ENCODE data around the gene SKIC2. TPM values are rescaled to one million over a fixed set of nuclear protein-coding genes. Genes with fewer than 3 reads are reported as not detected.

SKIC2 gene
- total RNA-seq, 4 donors from 2014 or later, result 52.8 to 173 (median 71.3) TPM

- no peak for TF ChIP-seq POLR2A (IDR thresholded peaks at IDR 0.05)
- no peak for TF ChIP-seq POLR2AphosphoS5 (IDR thresholded peaks at IDR 0.05)
- no peak for TF ChIP-seq EP300 (IDR thresholded peaks at IDR 0.05; ENCODE audit: low read depth)
- no peak for TF ChIP-seq CTCF (IDR thresholded peaks at IDR 0.05)
- in situ Hi-C loops (cut with MboI; ENCODE audit: low pct_ligation_motif_present in 1 of 4, low pct_unique_long_range_greater_than_20kb in 1 of 4, low sequenced_read_pairs in 3 of 4) (no loop called here), intact Hi-C loops (cut with DNase I; ENCODE audit: low total_unique reads) (no loop called here)
- H3K27me3 ChIP-seq, result no peaks in the 10 kb centered on the region
- no peaks in the 10 kb centered on the region for H3K4me1 ChIP-seq
- H3K4me3 ChIP-seq, result no peak overlapping the region
- 19 to 20% methylated on average over 1 to 5 of the region's 5 CpGs for whole genome bisulfite sequencing, 2 donors (ENCODE audit: low coverage in 1 of 2)
- no peaks in the 10 kb centered on the region for H3K9me3 ChIP-seq
- H3K27ac ChIP-seq, result no peak overlapping the region
- DNase-seq, result no peak
- no peaks in the 10 kb centered on the region for H3K36me3 ChIP-seq
Measured at GRCh38 chr6:31922942-31923341, 36.0 kb upstream of the SKIC2 start.

- no peak for DNase-seq
- peak within 1 kb of the TSS in 1 of 4 donors; percentile 35 for H3K4me3 ChIP-seq
- H3K27ac ChIP-seq, result peak within 1 kb of the TSS in 2 of 4 donors; percentile 24 to 60
- H3K27me3 ChIP-seq, result no peaks in the 10 kb centered on the region
- intact Hi-C loops (cut with DNase I; ENCODE audit: low total_unique reads) (no loop called here), in situ Hi-C loops (cut with MboI; ENCODE audit: low pct_ligation_motif_present in 1 of 4, low pct_unique_long_range_greater_than_20kb in 1 of 4, low sequenced_read_pairs in 3 of 4) (no loop called here)
- H3K36me3 ChIP-seq, result no peaks in the 10 kb centered on the region
- no peaks in the 10 kb centered on the region for H3K4me1 ChIP-seq
- no peaks in the 10 kb centered on the region for H3K9me3 ChIP-seq
- WGBS, 2 donors (ENCODE audit: low coverage in 1 of 2), result 13 to 56% methylated on average over 3 to 11 of the region's 11 CpGs
- TF ChIP-seq CTCF (IDR thresholded peaks at IDR 0.05) (no peak), EP300 (IDR thresholded peaks at IDR 0.05; ENCODE audit: low read depth) (no peak), POLR2AphosphoS5 (IDR thresholded peaks at IDR 0.05) (no peak), POLR2A (IDR thresholded peaks at IDR 0.05) (no peak)
Measured at GRCh38 chr6:31927242-31927862, 31.6 kb upstream of the SKIC2 start, which contains the start of gene C2. Gene C2, plus strand, starts transcription at chr6:31927717. Its CDS starts 36 bp downstream, at chr6:31927753.

- H3K27ac ChIP-seq, result peak overlapping the region in 2 of 4 donors; percentile 24 to 60
- intact Hi-C loops (cut with DNase I; ENCODE audit: low total_unique reads) (no loop called here), in situ Hi-C loops (cut with MboI; ENCODE audit: low pct_ligation_motif_present in 1 of 4, low pct_unique_long_range_greater_than_20kb in 1 of 4, low sequenced_read_pairs in 3 of 4) (no loop called here)
- H3K36me3 ChIP-seq, result no peaks in the 10 kb centered on the region
- no peaks in the 10 kb centered on the region for H3K27me3 ChIP-seq
- 50 to 60% methylated on average over 1 to 11 of the region's 11 CpGs for WGBS, 2 donors (ENCODE audit: low coverage in 1 of 2)
- TF ChIP-seq POLR2A (IDR thresholded peaks at IDR 0.05) (no peak), EP300 (IDR thresholded peaks at IDR 0.05; ENCODE audit: low read depth) (no peak), POLR2AphosphoS5 (IDR thresholded peaks at IDR 0.05) (no peak), CTCF (IDR thresholded peaks at IDR 0.05) (no peak)
- peak overlapping the region in 1 of 4 donors; percentile 35 for H3K4me3 ChIP-seq
- no peaks in the 10 kb centered on the region for H3K4me1 ChIP-seq
- DNase-seq, result no peak
- no peaks in the 10 kb centered on the region for H3K9me3 ChIP-seq
Measured at GRCh38 chr6:31927863-31928671, 30.9 kb upstream of the SKIC2 start.

GRCh38 chr6:31928672-31928939 is 30.4 kb upstream of the SKIC2 start:
- no peak for DNase-seq
- Histone ChIP-seq H3K27me3 (no peaks in the 10 kb centered on the region), H3K36me3 (no peaks in the 10 kb centered on the region), H3K4me3 (no peak overlapping the region), H3K27ac (no peak overlapping the region), H3K9me3 (no peaks in the 10 kb centered on the region), H3K4me1 (no peaks in the 10 kb centered on the region)
- in situ Hi-C loops (cut with MboI; ENCODE audit: low pct_ligation_motif_present in 1 of 4, low pct_unique_long_range_greater_than_20kb in 1 of 4, low sequenced_read_pairs in 3 of 4) (no loop called here), intact Hi-C loops (cut with DNase I; ENCODE audit: low total_unique reads) (no loop called here)
- TF ChIP-seq POLR2AphosphoS5 (IDR thresholded peaks at IDR 0.05), result no peak
- 78 to 89% methylated on average over 3 to 9 of the region's 9 CpGs for WGBS, 2 donors (ENCODE audit: low coverage in 1 of 2)

All from transverse colon (tissue), 4 donors.